ENCODE measurements around the gene AVL9. TPM values are rescaled to one million over a fixed set of nuclear protein-coding genes. Genes with fewer than 3 reads are reported as not detected.

Gene AVL9
- total and polyA plus RNA-seq, 2 donors (not counting 1 experiment from before 2014, with no cell fraction given) = 16.7 to 52.4 TPM

- Histone ChIP-seq H3K4me1 (ENCODE audit: control insufficient read depth, extremely low read depth, insufficient read depth, low read length) (no peaks in the 10 kb centered on the region), H2AFZ (ENCODE audit: low read length) (no peak overlapping the region), H3K9ac (ENCODE audit: insufficient read depth, low read length) (no peak overlapping the region), H4K20me1 (ENCODE audit: control insufficient read depth, extremely low read depth, insufficient read depth, low read length) (no peaks in the 10 kb centered on the region), H3K4me2 (ENCODE audit: extremely low read depth, insufficient read depth, low read length) (no peak overlapping the region), H3K79me2 (ENCODE audit: control insufficient read depth, insufficient read depth, low read length) (no peaks in the 10 kb centered on the region), H3K27me3 (ENCODE audit: control insufficient read depth, insufficient read depth, low read length) (no peaks in the 10 kb centered on the region), H3K9me3 (ENCODE audit: control insufficient read depth, insufficient read depth, low read depth, low read length) (no peaks in the 10 kb centered on the region), H3K4me3 (replicated peaks in 1 of 4; ENCODE audit: control extremely low read depth in 1 of 4, insufficient read depth in 1 of 4, low read depth in 3 of 4, low read length in 4 of 4) (no peak overlapping the region), H3K27ac (ENCODE audit: insufficient read depth, low read length) (no peak overlapping the region), H3K36me3 (ENCODE audit: control insufficient read depth, insufficient read depth, low read length) (no peaks in the 10 kb centered on the region)
- no peak for DNase-seq (ENCODE audit: low read depth in 2 of 2)
- TF ChIP-seq EZH2 (IDR thresholded peaks at IDR 0.05; ENCODE audit: low read length, missing control alignments) = no peak
- TF ChIP-seq, protein P1, sequence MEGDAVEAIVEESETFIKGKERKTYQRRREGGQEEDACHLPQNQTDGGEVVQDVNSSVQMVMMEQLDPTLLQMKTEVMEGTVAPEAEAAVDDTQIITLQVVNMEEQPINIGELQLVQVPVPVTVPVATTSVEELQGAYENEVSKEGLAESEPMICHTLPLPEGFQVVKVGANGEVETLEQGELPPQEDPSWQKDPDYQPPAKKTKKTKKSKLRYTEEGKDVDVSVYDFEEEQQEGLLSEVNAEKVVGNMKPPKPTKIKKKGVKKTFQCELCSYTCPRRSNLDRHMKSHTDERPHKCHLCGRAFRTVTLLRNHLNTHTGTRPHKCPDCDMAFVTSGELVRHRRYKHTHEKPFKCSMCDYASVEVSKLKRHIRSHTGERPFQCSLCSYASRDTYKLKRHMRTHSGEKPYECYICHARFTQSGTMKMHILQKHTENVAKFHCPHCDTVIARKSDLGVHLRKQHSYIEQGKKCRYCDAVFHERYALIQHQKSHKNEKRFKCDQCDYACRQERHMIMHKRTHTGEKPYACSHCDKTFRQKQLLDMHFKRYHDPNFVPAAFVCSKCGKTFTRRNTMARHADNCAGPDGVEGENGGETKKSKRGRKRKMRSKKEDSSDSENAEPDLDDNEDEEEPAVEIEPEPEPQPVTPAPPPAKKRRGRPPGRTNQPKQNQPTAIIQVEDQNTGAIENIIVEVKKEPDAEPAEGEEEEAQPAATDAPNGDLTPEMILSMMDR (conservative IDR thresholded peaks at IDR 0.05 in 1 of 2, IDR thresholded peaks at IDR 0.05 in 1 of 2; ENCODE audit: low read depth in 1 of 2, low read length in 2 of 2) = no peak
Measured at GRCh38 chr7:32470871-32471270, 24.4 kb upstream of the AVL9 start.

DNA sequence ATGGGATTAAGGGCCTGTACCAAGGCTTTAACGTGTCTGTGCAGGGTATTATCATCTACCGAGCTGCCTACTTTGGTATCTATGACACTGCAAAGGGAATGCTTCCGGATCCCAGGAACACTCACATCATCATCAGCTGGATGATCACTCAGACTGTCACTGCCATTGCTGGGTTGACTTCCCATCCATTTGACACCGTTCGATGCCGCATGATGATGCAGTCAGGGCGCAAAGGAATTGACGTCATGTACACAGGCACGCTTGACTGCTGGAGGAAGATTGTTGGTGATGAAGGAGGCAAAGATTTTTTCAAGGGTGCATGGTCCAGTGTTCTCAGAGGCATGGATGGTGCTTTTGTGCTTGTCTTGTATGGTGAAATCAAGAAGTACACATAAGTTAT, 23.3 kb upstream of the AVL9 start:
- Histone ChIP-seq H3K4me1 (ENCODE audit: control insufficient read depth, extremely low read depth, insufficient read depth, low read length) (no peaks in the 10 kb centered on the region), H3K36me3 (ENCODE audit: control insufficient read depth, insufficient read depth, low read length) (no peaks in the 10 kb centered on the region), H3K9ac (ENCODE audit: insufficient read depth, low read length) (no peak overlapping the region), H3K4me3 (replicated peaks in 1 of 4; ENCODE audit: control extremely low read depth in 1 of 4, insufficient read depth in 1 of 4, low read depth in 3 of 4, low read length in 4 of 4) (no peak overlapping the region), H3K27me3 (ENCODE audit: control insufficient read depth, insufficient read depth, low read length) (no peaks in the 10 kb centered on the region), H3K4me2 (ENCODE audit: extremely low read depth, insufficient read depth, low read length) (no peak overlapping the region), H2AFZ (ENCODE audit: low read length) (no peak overlapping the region), H3K79me2 (ENCODE audit: control insufficient read depth, insufficient read depth, low read length) (no peaks in the 10 kb centered on the region), H3K9me3 (ENCODE audit: control insufficient read depth, insufficient read depth, low read depth, low read length) (no peaks in the 10 kb centered on the region), H4K20me1 (ENCODE audit: control insufficient read depth, extremely low read depth, insufficient read depth, low read length) (no peaks in the 10 kb centered on the region), H3K27ac (ENCODE audit: insufficient read depth, low read length) (no peak overlapping the region)
- no peak for DNase-seq (ENCODE audit: low read depth in 2 of 2)
- TF ChIP-seq, protein P1 (conservative IDR thresholded peaks at IDR 0.05 in 1 of 2, IDR thresholded peaks at IDR 0.05 in 1 of 2; ENCODE audit: low read depth in 1 of 2, low read length in 2 of 2) = no peak
- TF ChIP-seq EZH2 (IDR thresholded peaks at IDR 0.05; ENCODE audit: low read length, missing control alignments) = no peak

- Histone ChIP-seq H3K4me1 (ENCODE audit: control insufficient read depth, extremely low read depth, insufficient read depth, low read length) (no peaks in the 10 kb centered on the region), H3K4me3 (replicated peaks in 1 of 4; ENCODE audit: control extremely low read depth in 1 of 4, insufficient read depth in 1 of 4, low read depth in 3 of 4, low read length in 4 of 4) (no peak overlapping the region), H3K79me2 (ENCODE audit: control insufficient read depth, insufficient read depth, low read length) (no peaks in the 10 kb centered on the region), H3K36me3 (ENCODE audit: control insufficient read depth, insufficient read depth, low read length) (no peaks in the 10 kb centered on the region), H3K4me2 (ENCODE audit: extremely low read depth, insufficient read depth, low read length) (no peak overlapping the region), H3K27me3 (ENCODE audit: control insufficient read depth, insufficient read depth, low read length) (no peaks in the 10 kb centered on the region), H4K20me1 (ENCODE audit: control insufficient read depth, extremely low read depth, insufficient read depth, low read length) (no peaks in the 10 kb centered on the region), H3K9ac (ENCODE audit: insufficient read depth, low read length) (no peak overlapping the region), H3K9me3 (ENCODE audit: control insufficient read depth, insufficient read depth, low read depth, low read length) (no peaks in the 10 kb centered on the region), H2AFZ (ENCODE audit: low read length) (no peak overlapping the region), H3K27ac (ENCODE audit: insufficient read depth, low read length) (no peak overlapping the region)
- no peak for DNase-seq (ENCODE audit: low read depth in 2 of 2)
- TF ChIP-seq, protein P1 (conservative IDR thresholded peaks at IDR 0.05 in 1 of 2, IDR thresholded peaks at IDR 0.05 in 1 of 2; ENCODE audit: low read depth in 1 of 2, low read length in 2 of 2) = no peak
- no peak for TF ChIP-seq EZH2 (IDR thresholded peaks at IDR 0.05; ENCODE audit: low read length, missing control alignments)
Measured at GRCh38 chr7:32474008-32474407, 21.3 kb upstream of the AVL9 start.

Data from fibroblast of lung (primary cell).